Measurements from ENCODE around the gene SPEM2. TPM values are rescaled to one million over a fixed set of nuclear protein-coding genes. Genes with fewer than 3 reads are reported as not detected.
A peak's percentile ranks its signal among the peaks of the same experiment; 100 is the strongest.

Gene SPEM2
- total RNA-seq, 3 donors from 2014 or later (not counting 1 experiment from before 2014, with no cell fraction given): not detected

DNA sequence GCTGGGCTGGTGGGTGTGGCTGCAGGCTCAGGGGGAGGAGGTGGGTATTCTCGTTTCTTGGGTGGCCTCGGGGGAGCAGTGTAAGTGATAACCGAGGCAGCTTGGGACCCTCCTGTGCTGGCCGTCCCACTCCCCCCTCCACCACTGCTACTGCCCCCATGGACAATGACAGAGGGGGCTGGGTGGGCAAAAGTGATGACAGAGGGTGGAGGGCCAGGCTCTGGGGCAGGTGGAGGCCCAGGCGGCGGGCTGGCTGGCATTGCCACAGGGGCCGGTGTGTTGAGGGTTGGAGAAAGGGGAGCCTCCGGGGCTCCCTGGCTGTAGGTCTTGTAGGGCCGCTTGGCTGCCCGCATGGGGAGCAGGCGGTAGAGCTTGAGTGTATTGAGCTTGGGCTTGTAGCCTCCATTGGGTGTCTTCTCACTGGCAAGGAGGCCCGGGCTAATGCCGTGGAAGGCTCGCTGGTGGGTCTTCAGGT is 38.0 kb downstream of the SPEM2 start:
- Histone ChIP-seq H3K4me3 (ENCODE audit: low read length) (no peak overlapping the region), H3K9me3 (ENCODE audit: control insufficient read depth, insufficient read depth, low read length) (no peaks in the 10 kb centered on the region), H3K4me1 (ENCODE audit: control insufficient read depth, insufficient read depth, low read length) (peaks cover 12% of the 10 kb centered on the region), H3K27me3 (ENCODE audit: control insufficient read depth, insufficient read depth, low read length) (no peaks in the 10 kb centered on the region), H3K27ac (ENCODE audit: low read length) (no peak overlapping the region), H3K36me3 (ENCODE audit: control insufficient read depth, insufficient read depth, low read length) (peaks cover 35% of the 10 kb centered on the region)
- no peak for ATAC-seq
- DNase-seq: no peak
- intact Hi-C loops (cut with micrococcal nuclease): no loop called here
- no peaks in the 10 kb centered on the region for H3K9me3 Mint-ChIP-seq
- WGBS (ENCODE audit: insufficient coverage): 97% methylated on average over 10 of the region's 14 CpGs
- peaks cover 11 to 25% of the 10 kb centered on the region in 2 donors for H3K4me1 Mint-ChIP-seq
- H3K27me3 Mint-ChIP-seq (ENCODE audit: low read depth in 2 of 2): no peaks in the 10 kb centered on the region
- H3K4me3 Mint-ChIP-seq: no peak overlapping the region
- H3K36me3 Mint-ChIP-seq: no peaks in the 10 kb centered on the region
- H3K27ac Mint-ChIP-seq: peak overlapping the region in 1 of 2 donors; percentile 27
- TF ChIP-seq, protein P1, sequence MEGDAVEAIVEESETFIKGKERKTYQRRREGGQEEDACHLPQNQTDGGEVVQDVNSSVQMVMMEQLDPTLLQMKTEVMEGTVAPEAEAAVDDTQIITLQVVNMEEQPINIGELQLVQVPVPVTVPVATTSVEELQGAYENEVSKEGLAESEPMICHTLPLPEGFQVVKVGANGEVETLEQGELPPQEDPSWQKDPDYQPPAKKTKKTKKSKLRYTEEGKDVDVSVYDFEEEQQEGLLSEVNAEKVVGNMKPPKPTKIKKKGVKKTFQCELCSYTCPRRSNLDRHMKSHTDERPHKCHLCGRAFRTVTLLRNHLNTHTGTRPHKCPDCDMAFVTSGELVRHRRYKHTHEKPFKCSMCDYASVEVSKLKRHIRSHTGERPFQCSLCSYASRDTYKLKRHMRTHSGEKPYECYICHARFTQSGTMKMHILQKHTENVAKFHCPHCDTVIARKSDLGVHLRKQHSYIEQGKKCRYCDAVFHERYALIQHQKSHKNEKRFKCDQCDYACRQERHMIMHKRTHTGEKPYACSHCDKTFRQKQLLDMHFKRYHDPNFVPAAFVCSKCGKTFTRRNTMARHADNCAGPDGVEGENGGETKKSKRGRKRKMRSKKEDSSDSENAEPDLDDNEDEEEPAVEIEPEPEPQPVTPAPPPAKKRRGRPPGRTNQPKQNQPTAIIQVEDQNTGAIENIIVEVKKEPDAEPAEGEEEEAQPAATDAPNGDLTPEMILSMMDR (IDR thresholded peaks at IDR 0.05): no peak

DNA sequence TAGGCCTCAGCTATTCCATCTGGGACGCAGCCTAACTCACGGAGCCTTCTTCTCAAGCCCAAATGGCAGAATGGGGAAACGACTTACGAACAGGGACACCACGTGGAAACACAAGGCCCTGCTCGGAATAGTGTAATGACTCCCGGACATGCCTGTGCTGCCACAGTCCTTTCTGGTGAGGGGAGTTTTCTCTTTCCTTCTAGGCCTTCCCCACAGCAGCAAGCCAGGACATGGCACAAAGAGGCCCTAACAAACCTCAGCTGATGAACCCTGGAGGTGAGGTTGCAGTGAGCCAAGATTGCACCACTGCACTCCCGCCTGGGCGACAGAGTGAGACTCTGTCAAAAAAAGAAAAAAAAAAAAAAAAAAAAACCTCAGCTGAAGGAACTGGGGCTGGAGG is 38.7 kb downstream of the SPEM2 start:
- H3K36me3 ChIP-seq (ENCODE audit: control insufficient read depth, insufficient read depth, low read length): peaks cover 35% of the 10 kb centered on the region
- H3K27ac Mint-ChIP-seq: no peak overlapping the region

GRCh38 chr17:7465597-7466275 is 40.3 kb downstream of the SPEM2 start:
- TF ChIP-seq, protein P1 (IDR thresholded peaks at IDR 0.05): no peak
- Histone ChIP-seq H3K4me1 (ENCODE audit: control insufficient read depth, insufficient read depth, low read length) (peaks cover 12% of the 10 kb centered on the region), H3K4me3 (ENCODE audit: low read length) (no peak overlapping the region), H3K27ac (ENCODE audit: low read length) (no peak overlapping the region), H3K9me3 (ENCODE audit: control insufficient read depth, insufficient read depth, low read length) (no peaks in the 10 kb centered on the region), H3K27me3 (ENCODE audit: control insufficient read depth, insufficient read depth, low read length) (no peaks in the 10 kb centered on the region), H3K36me3 (ENCODE audit: control insufficient read depth, insufficient read depth, low read length) (peaks cover 35% of the 10 kb centered on the region)
- Mint-ChIP-seq H3K4me1 (peaks cover 11 to 30% of the 10 kb centered on the region in 2 donors), H3K4me3 (no peak overlapping the region), H3K9me3 (no peaks in the 10 kb centered on the region), H3K36me3 (no peaks in the 10 kb centered on the region), H3K27ac (peak overlapping the region in 1 of 2 donors; percentile 82), H3K27me3 (ENCODE audit: low read depth in 2 of 2) (no peaks in the 10 kb centered on the region)
- ATAC-seq (no peak), DNase-seq (no peak)
- intact Hi-C loops (cut with micrococcal nuclease): no loop called here
- 96% methylated on average over 33 of the region's 33 CpGs for whole genome bisulfite sequencing (ENCODE audit: insufficient coverage)

More for the DNA sequence above, 38.7 kb downstream of the SPEM2 start:
- Histone ChIP-seq H3K27me3 (ENCODE audit: control insufficient read depth, insufficient read depth, low read length) (no peaks in the 10 kb centered on the region), H3K4me3 (ENCODE audit: low read length) (no peak overlapping the region), H3K27ac (ENCODE audit: low read length) (no peak overlapping the region), H3K9me3 (ENCODE audit: control insufficient read depth, insufficient read depth, low read length) (no peaks in the 10 kb centered on the region), H3K4me1 (ENCODE audit: control insufficient read depth, insufficient read depth, low read length) (peaks cover 12% of the 10 kb centered on the region)
- no peak overlapping the region for H3K4me3 Mint-ChIP-seq
- H3K9me3 Mint-ChIP-seq: no peaks in the 10 kb centered on the region
- 96% methylated on average over 9 of the region's 9 CpGs for WGBS (ENCODE audit: insufficient coverage)
- intact Hi-C loops (cut with micrococcal nuclease): no loop called here
- DNase-seq (no peak), ATAC-seq (no peak)
- H3K4me1 Mint-ChIP-seq: peaks cover 11 to 30% of the 10 kb centered on the region in 2 donors
- TF ChIP-seq, protein P1 (IDR thresholded peaks at IDR 0.05): no peak
- H3K27me3 Mint-ChIP-seq (ENCODE audit: low read depth in 2 of 2): no peaks in the 10 kb centered on the region
- no peaks in the 10 kb centered on the region for H3K36me3 Mint-ChIP-seq

GRCh38 chr17:7466318-7466638 is 40.9 kb downstream of the SPEM2 start:
- ATAC-seq (no peak), DNase-seq (no peak)
- no peak overlapping the region for H3K4me3 ChIP-seq (ENCODE audit: low read length)
- H3K9me3 Mint-ChIP-seq: no peaks in the 10 kb centered on the region
- no peak overlapping the region for H3K4me3 Mint-ChIP-seq
- H3K27me3 ChIP-seq (ENCODE audit: control insufficient read depth, insufficient read depth, low read length): no peaks in the 10 kb centered on the region
- TF ChIP-seq, protein P1 (IDR thresholded peaks at IDR 0.05): no peak
- peak overlapping the region; percentile 46 to 82 for H3K27ac Mint-ChIP-seq
- H3K27me3 Mint-ChIP-seq (ENCODE audit: low read depth in 2 of 2): no peaks in the 10 kb centered on the region
- H3K27ac ChIP-seq (ENCODE audit: low read length): no peak overlapping the region
- peaks cover 35% of the 10 kb centered on the region for H3K36me3 ChIP-seq (ENCODE audit: control insufficient read depth, insufficient read depth, low read length)
- no peaks in the 10 kb centered on the region for H3K9me3 ChIP-seq (ENCODE audit: control insufficient read depth, insufficient read depth, low read length)
- 93% methylated on average over 9 of the region's 9 CpGs for WGBS (ENCODE audit: insufficient coverage)
- intact Hi-C loops (cut with micrococcal nuclease): no loop called here
- H3K4me1 Mint-ChIP-seq: peaks cover 8 to 27% of the 10 kb centered on the region in 2 donors
- peaks cover 14% of the 10 kb centered on the region for H3K4me1 ChIP-seq (ENCODE audit: control insufficient read depth, insufficient read depth, low read length)
- no peaks in the 10 kb centered on the region for H3K36me3 Mint-ChIP-seq

Data from natural killer cell (primary cell).